SK-N-SH (cell line): ENCODE data around the gene PPARD. TPM values are rescaled to one million over a fixed set of nuclear protein-coding genes. Genes with fewer than 3 reads are reported as not detected.
A peak's percentile ranks its signal among the peaks of the same experiment; 100 is the strongest.

Source experiments
- CTCF ChIA-PET: fragments of 300-600, 350-600 bp; formaldehyde crosslinking; extraction: SDS; loops from one replicate; lab custom pipeline; 2021; lab: Yijun Ruan, JAX
- POLR2A ChIA-PET: fragments of 350-600 bp; sonication (Branson Sonifier 250); formaldehyde crosslinking; extraction: SDS; loops from one replicate; lab custom pipeline; 2020; ENCODE audit warnings: antibody characterized with exemption, inconsistent platforms; lab: Yijun Ruan, JAX
- DNase-seq: peaks from one replicate; pipeline ENCODE4 v3.0.0; 2012
- H2AFZ ChIP-seq: fragments of 200-600 bp; sonication (generic); 2 replicates; pipeline ENCODE4 v1.8.1; 2016; ENCODE audit warnings: antibody characterized with exemption, mild to moderate bottlenecking, low read depth
- H3F3A ChIP-seq: fragments of 200-600 bp; sonication (generic); replicated peaks from 2 replicates; pipeline ENCODE3; 2016; ENCODE audit warnings: antibody characterized with exemption, mild to moderate bottlenecking; ENCODE audit not compliant: insufficient read depth
- H3K27ac ChIP-seq, 2 experiments: fragments of 200-500 bp in 1 of 2; fragments of 200-600 bp in 1 of 2; sonication (Bioruptor generic) in 1 of 2; sonication (generic), shearing (Covaris generic) in 1 of 2; 2 replicates each; pipeline versions ENCODE4 v1.5.1 to v1.6.1; 2014 to 2016; ENCODE audit warnings: low read depth in 2 of 2, inconsistent platforms in 1 of 2, low read length in 1 of 2, mild to moderate bottlenecking in 1 of 2, mixed read lengths in 1 of 2
- H3K27me3 ChIP-seq: fragments of 200-600 bp; sonication (generic), shearing (Covaris generic); 2 replicates; pipeline ENCODE4 v1.6.1; 2016; ENCODE audit warnings: mixed run types; ENCODE audit not compliant: insufficient read depth
- H3K36me3 ChIP-seq, 2 experiments: fragments of 200-500 bp in 1 of 2; fragments of 200-600 bp in 1 of 2; sonication (Bioruptor generic) in 1 of 2; sonication (generic) in 1 of 2; replicated peaks in 1 of 2; 2 replicates each; pipeline versions ENCODE3 to v1.5.1; 2014 to 2016; ENCODE audit warnings: low read length in 1 of 2, mild to moderate bottlenecking in 1 of 2; ENCODE audit not compliant: insufficient read depth in 2 of 2, control insufficient read depth in 1 of 2
- H3K4me1 ChIP-seq, 2 experiments: fragments of 200-500 bp in 1 of 2; fragments of 200-600 bp in 1 of 2; sonication (Bioruptor generic) in 1 of 2; sonication (generic), shearing (Covaris generic) in 1 of 2; 2 replicates each; pipeline versions ENCODE4 v1.5.1 to v1.6.1; 2014 to 2016; ENCODE audit warnings: low read depth in 1 of 2, low read length in 1 of 2, mixed run types in 1 of 2; ENCODE audit not compliant: insufficient read depth in 2 of 2, control insufficient read depth in 1 of 2
- H3K4me2 ChIP-seq: fragments of 200-600 bp; sonication (generic), shearing (Covaris generic); 2 replicates; pipeline ENCODE4 v1.6.1; 2017; ENCODE audit warnings: mixed run types
- H3K4me3 ChIP-seq, 2 experiments: fragments of 200-500 bp in 1 of 2; fragments of 200-600 bp in 1 of 2; sonication (Bioruptor generic) in 1 of 2; sonication (generic), shearing (Covaris generic) in 1 of 2; 2 replicates each; pipeline versions ENCODE4 v1.5.1 to v1.8.1; 2014 to 2016; ENCODE audit warnings: low read depth in 2 of 2, inconsistent platforms in 1 of 2, low read length in 1 of 2, mild to moderate bottlenecking in 1 of 2, mixed read lengths in 1 of 2, moderate library complexity in 1 of 2
- H3K79me2 ChIP-seq: fragments of 200-600 bp; sonication (generic); 2 replicates; pipeline ENCODE4 v1.8.1; 2017; ENCODE audit warnings: mild to moderate bottlenecking; ENCODE audit not compliant: insufficient read depth
- H3K9ac ChIP-seq: fragments of 200-600 bp; sonication (generic); 2 replicates; pipeline ENCODE4 v1.6.1; 2017; ENCODE audit warnings: mixed run types
- H3K9me2 ChIP-seq: fragments of 200-600 bp; sonication (generic); 2 replicates; pipeline ENCODE4 v1.6.1; 2017; ENCODE audit warnings: mixed run types
- H3K9me3 ChIP-seq: fragments of 200-600 bp; sonication (generic); 2 replicates; pipeline ENCODE4 v1.6.1; 2017; ENCODE audit warnings: mixed run types, mild to moderate bottlenecking, moderate library complexity
- H4K20me1 ChIP-seq: fragments of 200-600 bp; sonication (generic); 2 replicates; pipeline ENCODE4 v1.6.1; 2017; ENCODE audit warnings: mild to moderate bottlenecking, mixed run types; ENCODE audit not compliant: insufficient read depth
- ELF1 ChIP-seq: IDR thresholded peaks from 2 replicates; pipeline ENCODE4 v1.4.0; 2012
- EP300 ChIP-seq, 2 experiments: IDR thresholded peaks; 2 replicates each; pipeline versions ENCODE4 v1.4.0 to v1.6.1; 2012; ENCODE audit warnings: borderline replicate concordance in 1 of 2, low read depth in 1 of 2, low read length in 1 of 2
- FOSL2 ChIP-seq: IDR thresholded peaks from 2 replicates; pipeline ENCODE4 v1.4.0; 2012; ENCODE audit warnings: low read depth, mild to moderate bottlenecking, moderate library complexity, borderline replicate concordance
- FOXM1 ChIP-seq: IDR thresholded peaks from 2 replicates; pipeline ENCODE4 v1.4.0; 2012; ENCODE audit warnings: low read depth, mild to moderate bottlenecking
- GABPA ChIP-seq: IDR thresholded peaks from 2 replicates; pipeline ENCODE4 v1.4.0; 2012; ENCODE audit warnings: low read depth, mild to moderate bottlenecking
- MXI1 ChIP-seq: IDR thresholded peaks from 2 replicates; pipeline ENCODE4 v1.6.1; 2012; ENCODE audit warnings: mild to moderate bottlenecking, low read depth, low read length, improper control_type of control experiment
- NFIC ChIP-seq: IDR thresholded peaks from 2 replicates; pipeline ENCODE4 v1.4.0; 2012; ENCODE audit warnings: borderline replicate concordance
- NRF1 ChIP-seq: IDR thresholded peaks from 2 replicates; pipeline ENCODE4 v1.6.1; 2012; ENCODE audit warnings: low read depth, mild to moderate bottlenecking, low read length
- PBX3 ChIP-seq: IDR thresholded peaks from 2 replicates; pipeline ENCODE4; 2012
- RCOR1 ChIP-seq: fragments of 150-350 bp; IDR thresholded peaks from 2 replicates; pipeline ENCODE4 v1.6.1; 2017; ENCODE audit warnings: antibody characterized with exemption, low read length
- RXRA ChIP-seq: IDR thresholded peaks from 2 replicates; pipeline ENCODE4 v1.4.0; 2012; ENCODE audit warnings: low read depth, mild to moderate bottlenecking, borderline replicate concordance
- SIN3A ChIP-seq: IDR thresholded peaks from 2 replicates; pipeline ENCODE4 v1.6.1; 2012; ENCODE audit warnings: low read depth, mild to moderate bottlenecking, low read length, moderate library complexity, borderline replicate concordance
- SMC3 ChIP-seq: IDR thresholded peaks from 2 replicates; pipeline ENCODE4 v1.6.1; 2012; ENCODE audit warnings: low read depth, low read length, improper control_type of control experiment
- TCF12 ChIP-seq: IDR thresholded peaks from 2 replicates; pipeline ENCODE4 v1.4.0; 2012
- TEAD4 ChIP-seq: IDR thresholded peaks from 2 replicates; pipeline ENCODE4 v1.4.0; 2012; ENCODE audit warnings: mild to moderate bottlenecking, borderline replicate concordance; ENCODE audit not compliant: insufficient read depth
- USF1 ChIP-seq: IDR thresholded peaks from 2 replicates; pipeline ENCODE4 v1.4.0; 2012; ENCODE audit warnings: low read depth, borderline replicate concordance
- WGBS: methylation state at CpG from one replicate; pipeline ENCODE4 v1.1.6; 2017; ENCODE audit warnings: low lambda C conversion rate; 5-methylcytosine and 5-hydroxymethylcytosine counted together
- polyA plus RNA-seq, 3 experiments: library from polyadenylated mRNA; depleted of rRNA; stranded (reverse); fragments of >200 nt; gene quantifications; 2 replicates each; pipeline ENCODE4 v1.2.3, GENCODE V29; 2012
- TF ChIP-seq, protein P1 (sequence below): fragments of 150-350 bp; IDR thresholded peaks from 2 replicates; pipeline ENCODE4 v1.6.1; 2016; ENCODE audit warnings: mild to moderate bottlenecking, low read depth, low read length
- TF ChIP-seq, protein P2 (sequence below): fragments of 200-600 bp; sonication (generic); IDR thresholded peaks from 2 replicates; pipeline ENCODE4 v1.6.1; 2017; ENCODE audit warnings: antibody characterized with exemption, mild to moderate bottlenecking, moderate library complexity
- TF ChIP-seq, protein P3 (sequence below): IDR thresholded peaks from 2 replicates; pipeline ENCODE4 v1.4.0; 2012; ENCODE audit warnings: low read depth, borderline replicate concordance
- TF ChIP-seq, protein P4 (sequence below): IDR thresholded peaks from 2 replicates; pipeline ENCODE4 v1.6.1; 2012; ENCODE audit warnings: mild to moderate bottlenecking, low read depth, low read length, moderate library complexity
- TF ChIP-seq, protein P5 (sequence below): IDR thresholded peaks from 2 replicates; pipeline ENCODE4 v1.4.0; 2012; ENCODE audit warnings: low read depth

PPARD gene
- polyA plus RNA-seq, 1 of the 3 experiments (the other 2 are of a cell fraction), result 13.3 TPM

GRCh38 chr6:35425284-35425683 lies 82.9 kb downstream of the PPARD start:
- peak overlapping the region in 1 of 2 experiments; percentile 55; a peak in 2 of 4 replicates for H3K27ac ChIP-seq
- peaks cover 13% of the 10 kb centered on the region in 2 experiments for H3K36me3 ChIP-seq
- H3K9me3 ChIP-seq, result peaks cover 11% of the 10 kb centered on the region; the same call in 1 of the 2 replicates
- no peaks in the 10 kb centered on the region for H4K20me1 ChIP-seq
- H3K4me2 ChIP-seq, result no peak overlapping the region
- H3K9me2 ChIP-seq, result no peaks in the 10 kb centered on the region
- H3K4me3 ChIP-seq, result no peak overlapping the region
- no peaks in the 10 kb centered on the region for H3K27me3 ChIP-seq
- no peaks in the 10 kb centered on the region for H3K79me2 ChIP-seq
- H3F3A ChIP-seq, result no peaks in the 10 kb centered on the region
- no peak overlapping the region for H3K9ac ChIP-seq
- TF ChIP-seq USF1 (no peak), NFIC (0 out of 2 replicates have a peak, but pooled peaks have one; percentile 19), FOSL2 (peak; percentile 75), SMC3 (no peak), MXI1 (no peak), GABPA (no peak), ELF1 (no peak), TEAD4 (peak; percentile 52; the same call in 1 of the 2 replicates), SIN3A (no peak), PBX3 (no peak), RXRA (no peak), EP300 (IDR thresholded peaks at IDR 0.05; ENCODE audit: borderline replicate concordance in 1 of 2, low read depth in 1 of 2, low read length in 1 of 2) (no peak), RCOR1 (no peak), FOXM1 (no peak), NRF1 (no peak), TCF12 (0 out of 2 replicates have a peak, but pooled peaks have one; percentile 24)
- TF ChIP-seq, protein P1, sequence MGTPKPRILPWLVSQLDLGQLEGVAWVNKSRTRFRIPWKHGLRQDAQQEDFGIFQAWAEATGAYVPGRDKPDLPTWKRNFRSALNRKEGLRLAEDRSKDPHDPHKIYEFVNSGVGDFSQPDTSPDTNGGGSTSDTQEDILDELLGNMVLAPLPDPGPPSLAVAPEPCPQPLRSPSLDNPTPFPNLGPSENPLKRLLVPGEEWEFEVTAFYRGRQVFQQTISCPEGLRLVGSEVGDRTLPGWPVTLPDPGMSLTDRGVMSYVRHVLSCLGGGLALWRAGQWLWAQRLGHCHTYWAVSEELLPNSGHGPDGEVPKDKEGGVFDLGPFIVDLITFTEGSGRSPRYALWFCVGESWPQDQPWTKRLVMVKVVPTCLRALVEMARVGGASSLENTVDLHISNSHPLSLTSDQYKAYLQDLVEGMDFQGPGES, result no peak
- TF ChIP-seq, protein P2, sequence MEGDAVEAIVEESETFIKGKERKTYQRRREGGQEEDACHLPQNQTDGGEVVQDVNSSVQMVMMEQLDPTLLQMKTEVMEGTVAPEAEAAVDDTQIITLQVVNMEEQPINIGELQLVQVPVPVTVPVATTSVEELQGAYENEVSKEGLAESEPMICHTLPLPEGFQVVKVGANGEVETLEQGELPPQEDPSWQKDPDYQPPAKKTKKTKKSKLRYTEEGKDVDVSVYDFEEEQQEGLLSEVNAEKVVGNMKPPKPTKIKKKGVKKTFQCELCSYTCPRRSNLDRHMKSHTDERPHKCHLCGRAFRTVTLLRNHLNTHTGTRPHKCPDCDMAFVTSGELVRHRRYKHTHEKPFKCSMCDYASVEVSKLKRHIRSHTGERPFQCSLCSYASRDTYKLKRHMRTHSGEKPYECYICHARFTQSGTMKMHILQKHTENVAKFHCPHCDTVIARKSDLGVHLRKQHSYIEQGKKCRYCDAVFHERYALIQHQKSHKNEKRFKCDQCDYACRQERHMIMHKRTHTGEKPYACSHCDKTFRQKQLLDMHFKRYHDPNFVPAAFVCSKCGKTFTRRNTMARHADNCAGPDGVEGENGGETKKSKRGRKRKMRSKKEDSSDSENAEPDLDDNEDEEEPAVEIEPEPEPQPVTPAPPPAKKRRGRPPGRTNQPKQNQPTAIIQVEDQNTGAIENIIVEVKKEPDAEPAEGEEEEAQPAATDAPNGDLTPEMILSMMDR, result no peak
- TF ChIP-seq, protein P3, sequence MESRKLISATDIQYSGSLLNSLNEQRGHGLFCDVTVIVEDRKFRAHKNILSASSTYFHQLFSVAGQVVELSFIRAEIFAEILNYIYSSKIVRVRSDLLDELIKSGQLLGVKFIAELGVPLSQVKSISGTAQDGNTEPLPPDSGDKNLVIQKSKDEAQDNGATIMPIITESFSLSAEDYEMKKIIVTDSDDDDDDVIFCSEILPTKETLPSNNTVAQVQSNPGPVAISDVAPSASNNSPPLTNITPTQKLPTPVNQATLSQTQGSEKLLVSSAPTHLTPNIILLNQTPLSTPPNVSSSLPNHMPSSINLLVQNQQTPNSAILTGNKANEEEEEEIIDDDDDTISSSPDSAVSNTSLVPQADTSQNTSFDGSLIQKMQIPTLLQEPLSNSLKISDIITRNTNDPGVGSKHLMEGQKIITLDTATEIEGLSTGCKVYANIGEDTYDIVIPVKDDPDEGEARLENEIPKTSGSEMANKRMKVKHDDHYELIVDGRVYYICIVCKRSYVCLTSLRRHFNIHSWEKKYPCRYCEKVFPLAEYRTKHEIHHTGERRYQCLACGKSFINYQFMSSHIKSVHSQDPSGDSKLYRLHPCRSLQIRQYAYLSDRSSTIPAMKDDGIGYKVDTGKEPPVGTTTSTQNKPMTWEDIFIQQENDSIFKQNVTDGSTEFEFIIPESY, result no peak
- TF ChIP-seq, protein P4, sequence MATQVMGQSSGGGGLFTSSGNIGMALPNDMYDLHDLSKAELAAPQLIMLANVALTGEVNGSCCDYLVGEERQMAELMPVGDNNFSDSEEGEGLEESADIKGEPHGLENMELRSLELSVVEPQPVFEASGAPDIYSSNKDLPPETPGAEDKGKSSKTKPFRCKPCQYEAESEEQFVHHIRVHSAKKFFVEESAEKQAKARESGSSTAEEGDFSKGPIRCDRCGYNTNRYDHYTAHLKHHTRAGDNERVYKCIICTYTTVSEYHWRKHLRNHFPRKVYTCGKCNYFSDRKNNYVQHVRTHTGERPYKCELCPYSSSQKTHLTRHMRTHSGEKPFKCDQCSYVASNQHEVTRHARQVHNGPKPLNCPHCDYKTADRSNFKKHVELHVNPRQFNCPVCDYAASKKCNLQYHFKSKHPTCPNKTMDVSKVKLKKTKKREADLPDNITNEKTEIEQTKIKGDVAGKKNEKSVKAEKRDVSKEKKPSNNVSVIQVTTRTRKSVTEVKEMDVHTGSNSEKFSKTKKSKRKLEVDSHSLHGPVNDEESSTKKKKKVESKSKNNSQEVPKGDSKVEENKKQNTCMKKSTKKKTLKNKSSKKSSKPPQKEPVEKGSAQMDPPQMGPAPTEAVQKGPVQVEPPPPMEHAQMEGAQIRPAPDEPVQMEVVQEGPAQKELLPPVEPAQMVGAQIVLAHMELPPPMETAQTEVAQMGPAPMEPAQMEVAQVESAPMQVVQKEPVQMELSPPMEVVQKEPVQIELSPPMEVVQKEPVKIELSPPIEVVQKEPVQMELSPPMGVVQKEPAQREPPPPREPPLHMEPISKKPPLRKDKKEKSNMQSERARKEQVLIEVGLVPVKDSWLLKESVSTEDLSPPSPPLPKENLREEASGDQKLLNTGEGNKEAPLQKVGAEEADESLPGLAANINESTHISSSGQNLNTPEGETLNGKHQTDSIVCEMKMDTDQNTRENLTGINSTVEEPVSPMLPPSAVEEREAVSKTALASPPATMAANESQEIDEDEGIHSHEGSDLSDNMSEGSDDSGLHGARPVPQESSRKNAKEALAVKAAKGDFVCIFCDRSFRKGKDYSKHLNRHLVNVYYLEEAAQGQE, result no peak
- TF ChIP-seq, protein P5, sequence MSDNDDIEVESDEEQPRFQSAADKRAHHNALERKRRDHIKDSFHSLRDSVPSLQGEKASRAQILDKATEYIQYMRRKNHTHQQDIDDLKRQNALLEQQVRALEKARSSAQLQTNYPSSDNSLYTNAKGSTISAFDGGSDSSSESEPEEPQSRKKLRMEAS, result no peak
- H2AFZ ChIP-seq, result no peak overlapping the region
- no peak for DNase-seq
- peaks cover 0 to 21% of the 10 kb centered on the region in 2 experiments; a peak in 2 of 4 replicates for H3K4me1 ChIP-seq
- ChIA-PET POLR2A (no interaction called here), CTCF (interaction anchor here (1.2 to 1.8 kb wide), 2 partner anchors 10 to 83 kb away, joined by 3 read pairs; no protein-coding TSS in a partner anchor)
- WGBS, result 49% methylated on average over 3 of the region's 3 CpGs
